SK-N-SH (cell line): ENCODE results near the gene LCNL1. TPM values are rescaled to one million over a fixed set of nuclear protein-coding genes. Genes with fewer than 3 reads are reported as not detected.

ENCODE experiments used
- CTCF ChIA-PET: fragments of 300-600, 350-600 bp; formaldehyde crosslinking; extraction: SDS; loops from one replicate; lab custom pipeline; 2021; lab: Yijun Ruan, JAX
- POLR2A ChIA-PET: fragments of 350-600 bp; sonication (Branson Sonifier 250); formaldehyde crosslinking; extraction: SDS; loops from one replicate; lab custom pipeline; 2020; ENCODE audit warnings: antibody characterized with exemption, inconsistent platforms; lab: Yijun Ruan, JAX
- DNase-seq: peaks from one replicate; pipeline ENCODE4 v3.0.0; 2012
- H2AFZ ChIP-seq: fragments of 200-600 bp; sonication (generic); 2 replicates; pipeline ENCODE4 v1.8.1; 2016; ENCODE audit warnings: antibody characterized with exemption, mild to moderate bottlenecking, low read depth
- H3F3A ChIP-seq: fragments of 200-600 bp; sonication (generic); replicated peaks from 2 replicates; pipeline ENCODE3; 2016; ENCODE audit warnings: antibody characterized with exemption, mild to moderate bottlenecking; ENCODE audit not compliant: insufficient read depth
- H3K27ac ChIP-seq, 2 experiments: fragments of 200-500 bp in 1 of 2; fragments of 200-600 bp in 1 of 2; sonication (Bioruptor generic) in 1 of 2; sonication (generic), shearing (Covaris generic) in 1 of 2; 2 replicates each; pipeline versions ENCODE4 v1.5.1 to v1.6.1; 2014 to 2016; ENCODE audit warnings: low read depth in 2 of 2, inconsistent platforms in 1 of 2, low read length in 1 of 2, mild to moderate bottlenecking in 1 of 2, mixed read lengths in 1 of 2
- H3K27me3 ChIP-seq: fragments of 200-600 bp; sonication (generic), shearing (Covaris generic); 2 replicates; pipeline ENCODE4 v1.6.1; 2016; ENCODE audit warnings: mixed run types; ENCODE audit not compliant: insufficient read depth
- H3K36me3 ChIP-seq, 2 experiments: fragments of 200-500 bp in 1 of 2; fragments of 200-600 bp in 1 of 2; sonication (Bioruptor generic) in 1 of 2; sonication (generic) in 1 of 2; replicated peaks in 1 of 2; 2 replicates each; pipeline versions ENCODE3 to v1.5.1; 2014 to 2016; ENCODE audit warnings: low read length in 1 of 2, mild to moderate bottlenecking in 1 of 2; ENCODE audit not compliant: insufficient read depth in 2 of 2, control insufficient read depth in 1 of 2
- H3K4me1 ChIP-seq, 2 experiments: fragments of 200-500 bp in 1 of 2; fragments of 200-600 bp in 1 of 2; sonication (Bioruptor generic) in 1 of 2; sonication (generic), shearing (Covaris generic) in 1 of 2; 2 replicates each; pipeline versions ENCODE4 v1.5.1 to v1.6.1; 2014 to 2016; ENCODE audit warnings: low read depth in 1 of 2, low read length in 1 of 2, mixed run types in 1 of 2; ENCODE audit not compliant: insufficient read depth in 2 of 2, control insufficient read depth in 1 of 2
- H3K4me2 ChIP-seq: fragments of 200-600 bp; sonication (generic), shearing (Covaris generic); 2 replicates; pipeline ENCODE4 v1.6.1; 2017; ENCODE audit warnings: mixed run types
- H3K4me3 ChIP-seq, 2 experiments: fragments of 200-500 bp in 1 of 2; fragments of 200-600 bp in 1 of 2; sonication (Bioruptor generic) in 1 of 2; sonication (generic), shearing (Covaris generic) in 1 of 2; 2 replicates each; pipeline versions ENCODE4 v1.5.1 to v1.8.1; 2014 to 2016; ENCODE audit warnings: low read depth in 2 of 2, inconsistent platforms in 1 of 2, low read length in 1 of 2, mild to moderate bottlenecking in 1 of 2, mixed read lengths in 1 of 2, moderate library complexity in 1 of 2
- H3K79me2 ChIP-seq: fragments of 200-600 bp; sonication (generic); 2 replicates; pipeline ENCODE4 v1.8.1; 2017; ENCODE audit warnings: mild to moderate bottlenecking; ENCODE audit not compliant: insufficient read depth
- H3K9ac ChIP-seq: fragments of 200-600 bp; sonication (generic); 2 replicates; pipeline ENCODE4 v1.6.1; 2017; ENCODE audit warnings: mixed run types
- H3K9me2 ChIP-seq: fragments of 200-600 bp; sonication (generic); 2 replicates; pipeline ENCODE4 v1.6.1; 2017; ENCODE audit warnings: mixed run types
- H3K9me3 ChIP-seq: fragments of 200-600 bp; sonication (generic); 2 replicates; pipeline ENCODE4 v1.6.1; 2017; ENCODE audit warnings: mixed run types, mild to moderate bottlenecking, moderate library complexity
- H4K20me1 ChIP-seq: fragments of 200-600 bp; sonication (generic); 2 replicates; pipeline ENCODE4 v1.6.1; 2017; ENCODE audit warnings: mild to moderate bottlenecking, mixed run types; ENCODE audit not compliant: insufficient read depth
- GATA2 ChIP-seq: sonication (generic); formaldehyde crosslinking; IDR thresholded peaks from 2 replicates; pipeline ENCODE4 v1.5.0; 2020; ENCODE audit warnings: mild to moderate bottlenecking, missing genetic modification reagents
- MEF2A ChIP-seq: IDR thresholded peaks from 2 replicates; pipeline ENCODE4 v1.4.0; 2012; ENCODE audit warnings: low read depth, borderline replicate concordance
- MXI1 ChIP-seq: IDR thresholded peaks from 2 replicates; pipeline ENCODE4 v1.6.1; 2012; ENCODE audit warnings: mild to moderate bottlenecking, low read depth, low read length, improper control_type of control experiment
- NFIC ChIP-seq: IDR thresholded peaks from 2 replicates; pipeline ENCODE4 v1.4.0; 2012; ENCODE audit warnings: borderline replicate concordance
- POLR2AphosphoS5 ChIP-seq: IDR thresholded peaks from 2 replicates; pipeline ENCODE4 v1.6.1; 2012; ENCODE audit warnings: low read depth, low read length
- RAD21 ChIP-seq: IDR thresholded peaks from 2 replicates; pipeline ENCODE4 v1.6.1; 2012; ENCODE audit warnings: mild to moderate bottlenecking, low read length
- RCOR1 ChIP-seq: fragments of 150-350 bp; IDR thresholded peaks from 2 replicates; pipeline ENCODE4 v1.6.1; 2017; ENCODE audit warnings: antibody characterized with exemption, low read length
- SMC3 ChIP-seq: IDR thresholded peaks from 2 replicates; pipeline ENCODE4 v1.6.1; 2012; ENCODE audit warnings: low read depth, low read length, improper control_type of control experiment
- TCF12 ChIP-seq: IDR thresholded peaks from 2 replicates; pipeline ENCODE4 v1.4.0; 2012
- USF1 ChIP-seq: IDR thresholded peaks from 2 replicates; pipeline ENCODE4 v1.4.0; 2012; ENCODE audit warnings: low read depth, borderline replicate concordance
- YY1 ChIP-seq: IDR thresholded peaks from 2 replicates; pipeline ENCODE4 v1.4.0; 2012; ENCODE audit warnings: low read depth, mild to moderate bottlenecking
- WGBS: methylation state at CpG from one replicate; pipeline ENCODE4 v1.1.6; 2017; ENCODE audit warnings: low lambda C conversion rate; 5-methylcytosine and 5-hydroxymethylcytosine counted together
- polyA plus RNA-seq, 3 experiments: library from polyadenylated mRNA; depleted of rRNA; stranded (reverse); fragments of >200 nt; gene quantifications; 2 replicates each; pipeline ENCODE4 v1.2.3, GENCODE V29; 2012

Gene LCNL1
- polyA plus RNA-seq, 1 of the 3 experiments (the other 2 are of a cell fraction) = not detected

- Histone ChIP-seq H3K4me3 (no peak overlapping the region), H3K27ac (no peak overlapping the region), H3K9ac (no peak overlapping the region), H3K9me3 (no peaks in the 10 kb centered on the region), H3K4me2 (no peak overlapping the region), H3F3A (peaks cover 4% of the 10 kb centered on the region), H3K4me1 (peaks cover 5 to 51% of the 10 kb centered on the region in 2 experiments; a peak in 1 of 4 replicates), H3K9me2 (no peaks in the 10 kb centered on the region), H3K36me3 (no peaks in the 10 kb centered on the region), H3K79me2 (0 out of 2 replicates have a peak, but pooled peaks cover 3% of the 10 kb centered on the region), H2AFZ (no peak overlapping the region), H3K27me3 (no peaks in the 10 kb centered on the region), H4K20me1 (no peaks in the 10 kb centered on the region)
- no peak for TF ChIP-seq NFIC
- no peak for TF ChIP-seq USF1
- TF ChIP-seq POLR2AphosphoS5 = no peak
- POLR2A ChIA-PET = no interaction called here
- WGBS = 93% methylated on average over 36 of the region's 65 CpGs
- CTCF ChIA-PET = interaction anchor here (0.6 to 15.1 kb wide), 12 partner anchors 8 to 263 kb away, joined by 3 to 350 read pairs (median 16); partner anchors contain the start of genes C8G, CLIC3, FBXW5 and LCN12
- no peak for DNase-seq
These were observed 48.0 kb downstream of the LCNL1 start for GRCh38 chr9:137030538-137031527.

- H3K9me2 ChIP-seq = no peaks in the 10 kb centered on the region
- H3K4me2 ChIP-seq = no peak within 1 kb of the TSS
- no peak within 1 kb of the TSS for H3K9ac ChIP-seq
- 77% methylated on average over 11 of the region's 16 CpGs for WGBS
- CTCF ChIA-PET = interaction anchor here (1.1 to 15.1 kb wide), 8 partner anchors 11 to 274 kb away, joined by 3 to 350 read pairs (median 36); partner anchors contain the start of genes C8G, CLIC3, FBXW5 and LCN12
- H3K27me3 ChIP-seq = no peaks in the 10 kb centered on the region
- H3K79me2 ChIP-seq = 0 out of 2 replicates have a peak, but pooled peaks cover 2% of the 10 kb centered on the region
- peaks cover 5 to 39% of the 10 kb centered on the region in 2 experiments; a peak in 1 of 4 replicates for H3K4me1 ChIP-seq
- TF ChIP-seq YY1 = no peak
- TF ChIP-seq RAD21 = no peak
- TF ChIP-seq MXI1 = no peak
- no peak for TF ChIP-seq MEF2A
- TF ChIP-seq SMC3 = no peak
- TF ChIP-seq RCOR1 = no peak
- TF ChIP-seq TCF12 = no peak
- TF ChIP-seq GATA2 (CRISPR knock-in tag) = no peak
- no peaks in the 10 kb centered on the region for H3K9me3 ChIP-seq
- H2AFZ ChIP-seq = no peak within 1 kb of the TSS
- peaks cover 4% of the 10 kb centered on the region for H3F3A ChIP-seq
- DNase-seq = no peak
- H3K4me3 ChIP-seq = no peak within 1 kb of the TSS
- H3K36me3 ChIP-seq = no peaks in the 10 kb centered on the region
- POLR2A ChIA-PET = interaction anchor here (1.3 kb wide), 1 partner anchor 36 kb away, joined by 3 read pairs; no protein-coding TSS in a partner anchor
- peak within 1 kb of the TSS in 1 of 2 experiments; percentile 36; a peak in 1 of 4 replicates for H3K27ac ChIP-seq
- H4K20me1 ChIP-seq = no peaks in the 10 kb centered on the region
These were observed 49.3 kb downstream of the LCNL1 start, which contains the start of gene FUT7 for GRCh38 chr9:137031904-137032640. FUT7 (minus strand) TSS chr9:137032088; CDS start chr9:137031991, 97 bp downstream.
